GM19467 (cell line): ENCODE measurements around the gene FBXO31.

Experiments
- ATAC-seq: cut with Tn5 transposase; IDR thresholded peaks from one replicate; pipeline ENCODE4 v1.9.1; 2021; ENCODE audit warnings: mild to moderate bottlenecking, moderate library complexity; ENCODE audit not compliant: unreplicated experiment

Gene FBXO31

GRCh38 chr16:87330646-87331045 lies 52.9 kb downstream of the FBXO31 start:
- no peak for ATAC-seq

- ATAC-seq = no peak
These were observed 53.3 kb downstream of the FBXO31 start for GRCh38 chr16:87330257-87330624.

- ATAC-seq = no peak
These were observed 53.9 kb downstream of the FBXO31 start for GRCh38 chr16:87329436-87330256.

GRCh38 chr16:87328846-87329245 lies 54.7 kb downstream of the FBXO31 start:
- no peak for ATAC-seq

GRCh38 chr16:87327798-87328495 lies 55.6 kb downstream of the FBXO31 start:
- ATAC-seq = no peak

- no peak for ATAC-seq
These were observed 57.4 kb downstream of the FBXO31 start for GRCh38 chr16:87326151-87326571.

- ATAC-seq = no peak
These were observed 58.1 kb downstream of the FBXO31 start for GRCh38 chr16:87325423-87325858.

GRCh38 chr16:87324411-87325275 lies 58.9 kb downstream of the FBXO31 start:
- ATAC-seq = no peak

- ATAC-seq = no peak
These were observed 59.7 kb downstream of the FBXO31 start for GRCh38 chr16:87323727-87324410.

GRCh38 chr16:87322833-87323726 lies 60.5 kb downstream of the FBXO31 start:
- no peak for ATAC-seq

- no peak for ATAC-seq
These were observed 61.2 kb downstream of the FBXO31 start for GRCh38 chr16:87322360-87322759.

- ATAC-seq = no peak
These were observed 62.1 kb downstream of the FBXO31 start for GRCh38 chr16:87321336-87322107.

- ATAC-seq = no peak
These were observed 62.9 kb downstream of the FBXO31 start for GRCh38 chr16:87320510-87321227.

GRCh38 chr16:87319997-87320491 lies 63.5 kb downstream of the FBXO31 start:
- no peak for ATAC-seq

GRCh38 chr16:87319011-87319410 lies 64.6 kb downstream of the FBXO31 start:
- no peak for ATAC-seq

GRCh38 chr16:87317750-87318644 lies 65.6 kb downstream of the FBXO31 start:
- ATAC-seq = no peak
